ENCODE data around the gene XPR1. TPM values are rescaled to one million over a fixed set of nuclear protein-coding genes. Genes with fewer than 3 reads are reported as not detected.
A peak's percentile ranks its signal among the peaks of the same experiment; 100 is the strongest.

Gene XPR1
- total RNA-seq, 1 donor from 2014 or later: 37.9 TPM

GRCh38 chr1:180859306-180859705, 227.5 kb downstream of the XPR1 start:
- Mint-ChIP-seq H3K9me3 (no peaks in the 10 kb centered on the region), H3K27me3 (ENCODE audit: low read depth) (no peaks in the 10 kb centered on the region), H3K4me1 (peaks cover 13% of the 10 kb centered on the region), H3K4me3 (no peak overlapping the region), H3K27ac (no peak overlapping the region), H3K36me3 (no peaks in the 10 kb centered on the region)
- no peak for DNase-seq (ENCODE audit: low spot score in 2 of 2, unreplicated experiment in 2 of 2)
- no peak for TF ChIP-seq CTCF (IDR thresholded peaks at IDR 0.05; ENCODE audit: unreplicated experiment)

- no peak for TF ChIP-seq CTCF (IDR thresholded peaks at IDR 0.05; ENCODE audit: unreplicated experiment)
- no peak overlapping the region for H3K27ac Mint-ChIP-seq
- peaks cover 6% of the 10 kb centered on the region for H3K4me1 Mint-ChIP-seq
- peaks cover 3% of the 10 kb centered on the region for H3K36me3 Mint-ChIP-seq
- no peak overlapping the region for H3K4me3 Mint-ChIP-seq
- H3K9me3 Mint-ChIP-seq: no peaks in the 10 kb centered on the region
- H3K27me3 Mint-ChIP-seq (ENCODE audit: low read depth): no peaks in the 10 kb centered on the region
- no peak for DNase-seq (ENCODE audit: low spot score in 2 of 2, unreplicated experiment in 2 of 2)
Measured at GRCh38 chr1:180860535-180860934, 228.7 kb downstream of the XPR1 start.

- TF ChIP-seq CTCF (IDR thresholded peaks at IDR 0.05; ENCODE audit: unreplicated experiment): no peak
- H3K4me3 Mint-ChIP-seq: no peak overlapping the region
- H3K4me1 Mint-ChIP-seq: peaks cover 6% of the 10 kb centered on the region
- H3K36me3 Mint-ChIP-seq: peaks cover 9% of the 10 kb centered on the region
- no peaks in the 10 kb centered on the region for H3K27me3 Mint-ChIP-seq (ENCODE audit: low read depth)
- H3K9me3 Mint-ChIP-seq: no peaks in the 10 kb centered on the region
- no peak for DNase-seq (ENCODE audit: low spot score in 2 of 2, unreplicated experiment in 2 of 2)
- H3K27ac Mint-ChIP-seq: peak overlapping the region; percentile 1
Measured at GRCh38 chr1:180862305-180862704, 230.5 kb downstream of the XPR1 start.

- Mint-ChIP-seq H3K4me1 (peaks cover 6% of the 10 kb centered on the region), H3K9me3 (no peaks in the 10 kb centered on the region), H3K36me3 (peaks cover 9% of the 10 kb centered on the region), H3K27ac (no peak overlapping the region), H3K4me3 (no peak overlapping the region), H3K27me3 (ENCODE audit: low read depth) (no peaks in the 10 kb centered on the region)
- peak in 1 of 2 experiments; percentile 39 for DNase-seq (ENCODE audit: low spot score in 2 of 2, unreplicated experiment in 2 of 2)
- peak; percentile 87 for TF ChIP-seq CTCF (IDR thresholded peaks at IDR 0.05; ENCODE audit: unreplicated experiment)
Measured at GRCh38 chr1:180863158-180863775, 231.4 kb downstream of the XPR1 start.

- peak; percentile 45 for TF ChIP-seq CTCF (IDR thresholded peaks at IDR 0.05; ENCODE audit: unreplicated experiment)
- peaks cover 2% of the 10 kb centered on the region for H3K36me3 Mint-ChIP-seq
- H3K4me3 Mint-ChIP-seq: no peak overlapping the region
- H3K27ac Mint-ChIP-seq: no peak overlapping the region
- peaks cover 2% of the 10 kb centered on the region for H3K4me1 Mint-ChIP-seq
- no peaks in the 10 kb centered on the region for H3K27me3 Mint-ChIP-seq (ENCODE audit: low read depth)
- no peaks in the 10 kb centered on the region for H3K9me3 Mint-ChIP-seq
- DNase-seq (ENCODE audit: low spot score in 2 of 2, unreplicated experiment in 2 of 2): no peak
Measured at GRCh38 chr1:180881806-180882509, 250.1 kb downstream of the XPR1 start.
